NCI-H146 treated with DMSO at 0.1 percent for 48 hours (cell line): Measurements from ENCODE around the gene PTPRD.

Experiments used
- DNase-seq: peaks from one replicate; lab custom pipeline; 2025; ENCODE audit not compliant: unreplicated experiment; lab: John Stamatoyannopoulos, UW

The PTPRD gene

GRCh38 chr9:9790216-9790872, 822.5 kb downstream of the PTPRD start:
- peak; percentile 76 for DNase-seq

- DNase-seq, result no peak
Measured at GRCh38 chr9:9783711-9784110, 829.1 kb downstream of the PTPRD start.

GRCh38 chr9:9783211-9783610, 829.6 kb downstream of the PTPRD start:
- DNase-seq, result no peak

- DNase-seq, result no peak
Measured at GRCh38 chr9:9778293-9778692, 834.5 kb downstream of the PTPRD start.

- no peak for DNase-seq
Measured at GRCh38 chr9:9774471-9774870, 838.3 kb downstream of the PTPRD start.

GRCh38 chr9:9771314-9771713, 841.5 kb downstream of the PTPRD start:
- no peak for DNase-seq

- no peak for DNase-seq
Measured at GRCh38 chr9:9764821-9765220, 848.0 kb downstream of the PTPRD start.

- no peak for DNase-seq
Measured at GRCh38 chr9:9754186-9754585, 858.6 kb downstream of the PTPRD start.

GRCh38 chr9:9753266-9753665, 859.5 kb downstream of the PTPRD start:
- DNase-seq, result peak; percentile 47

GRCh38 chr9:9752722-9753121, 860.1 kb downstream of the PTPRD start:
- no peak for DNase-seq

- no peak for DNase-seq
Measured at GRCh38 chr9:9751996-9752395, 860.8 kb downstream of the PTPRD start.

- no peak for DNase-seq
Measured at GRCh38 chr9:9750719-9751118, 862.1 kb downstream of the PTPRD start.

- no peak for DNase-seq
Measured at GRCh38 chr9:9749591-9749990, 863.2 kb downstream of the PTPRD start.

GRCh38 chr9:9747787-9748186, 865.0 kb downstream of the PTPRD start:
- DNase-seq, result no peak

- DNase-seq, result no peak
Measured at GRCh38 chr9:9746826-9747225, 866.0 kb downstream of the PTPRD start.

- DNase-seq, result no peak
Measured at GRCh38 chr9:9743822-9744221, 869.0 kb downstream of the PTPRD start.

- DNase-seq, result no peak
Measured at GRCh38 chr9:9730174-9730573, 882.6 kb downstream of the PTPRD start.

GRCh38 chr9:9729082-9729481, 883.7 kb downstream of the PTPRD start:
- no peak for DNase-seq

- DNase-seq, result no peak
Measured at GRCh38 chr9:9719373-9720112, 893.3 kb downstream of the PTPRD start.

- DNase-seq, result no peak
Measured at GRCh38 chr9:9718691-9719090, 894.1 kb downstream of the PTPRD start.

- DNase-seq, result no peak
Measured at GRCh38 chr9:9679433-9679832, 933.4 kb downstream of the PTPRD start.

GRCh38 chr9:9674461-9674860, 938.3 kb downstream of the PTPRD start:
- no peak for DNase-seq

- DNase-seq, result no peak
Measured at GRCh38 chr9:9670454-9670853, 942.3 kb downstream of the PTPRD start.
